Ishikawa (cell line): ENCODE measurements around the gene CHRD.

Experiments
- CEBPB ChIP-seq: IDR thresholded peaks from 2 replicates; pipeline ENCODE4 v1.6.1; 2012
- CREB1 ChIP-seq: IDR thresholded peaks from 2 replicates; pipeline ENCODE4 v1.6.1; 2012; ENCODE audit warnings: low read depth
- EGR1 ChIP-seq: IDR thresholded peaks from 2 replicates; pipeline ENCODE4 v1.6.1; 2012
- EP300 ChIP-seq: IDR thresholded peaks from 2 replicates; pipeline ENCODE4 v1.6.1; 2012; ENCODE audit warnings: borderline replicate concordance
- FOXM1 ChIP-seq: IDR thresholded peaks from 2 replicates; pipeline ENCODE4 v1.6.1; 2012; ENCODE audit warnings: low read depth, borderline replicate concordance
- NFIC ChIP-seq: IDR thresholded peaks from 2 replicates; pipeline ENCODE4 v1.6.1; 2012
- RAD21 ChIP-seq: IDR thresholded peaks from 2 replicates; pipeline ENCODE4 v1.6.1; 2012; ENCODE audit warnings: low read depth
- TAF1 ChIP-seq: IDR thresholded peaks from 2 replicates; pipeline ENCODE4 v1.6.1; 2012; ENCODE audit warnings: low read depth, mild to moderate bottlenecking
- TCF12 ChIP-seq: IDR thresholded peaks from 2 replicates; pipeline ENCODE4 v1.6.1; 2012; ENCODE audit warnings: low read depth
- TEAD4 ChIP-seq: IDR thresholded peaks from 2 replicates; pipeline ENCODE4 v1.6.1; 2012
- YY1 ChIP-seq: IDR thresholded peaks from 2 replicates; pipeline ENCODE4 v1.6.1; 2012; ENCODE audit warnings: low read depth
- ZBTB7A ChIP-seq: IDR thresholded peaks from 2 replicates; pipeline ENCODE4 v1.6.1; 2012; ENCODE audit warnings: low read depth
- TF ChIP-seq, protein P1 (sequence below): IDR thresholded peaks from 2 replicates; pipeline ENCODE4 v1.6.1; 2012; ENCODE audit warnings: low read depth, mild to moderate bottlenecking
- TF ChIP-seq, protein P2 (sequence below): IDR thresholded peaks from 2 replicates; pipeline ENCODE4 v1.6.1; 2012
- TF ChIP-seq, protein P3 (sequence below): IDR thresholded peaks from 2 replicates; pipeline ENCODE4 v1.6.1; 2012

The CHRD gene

DNA sequence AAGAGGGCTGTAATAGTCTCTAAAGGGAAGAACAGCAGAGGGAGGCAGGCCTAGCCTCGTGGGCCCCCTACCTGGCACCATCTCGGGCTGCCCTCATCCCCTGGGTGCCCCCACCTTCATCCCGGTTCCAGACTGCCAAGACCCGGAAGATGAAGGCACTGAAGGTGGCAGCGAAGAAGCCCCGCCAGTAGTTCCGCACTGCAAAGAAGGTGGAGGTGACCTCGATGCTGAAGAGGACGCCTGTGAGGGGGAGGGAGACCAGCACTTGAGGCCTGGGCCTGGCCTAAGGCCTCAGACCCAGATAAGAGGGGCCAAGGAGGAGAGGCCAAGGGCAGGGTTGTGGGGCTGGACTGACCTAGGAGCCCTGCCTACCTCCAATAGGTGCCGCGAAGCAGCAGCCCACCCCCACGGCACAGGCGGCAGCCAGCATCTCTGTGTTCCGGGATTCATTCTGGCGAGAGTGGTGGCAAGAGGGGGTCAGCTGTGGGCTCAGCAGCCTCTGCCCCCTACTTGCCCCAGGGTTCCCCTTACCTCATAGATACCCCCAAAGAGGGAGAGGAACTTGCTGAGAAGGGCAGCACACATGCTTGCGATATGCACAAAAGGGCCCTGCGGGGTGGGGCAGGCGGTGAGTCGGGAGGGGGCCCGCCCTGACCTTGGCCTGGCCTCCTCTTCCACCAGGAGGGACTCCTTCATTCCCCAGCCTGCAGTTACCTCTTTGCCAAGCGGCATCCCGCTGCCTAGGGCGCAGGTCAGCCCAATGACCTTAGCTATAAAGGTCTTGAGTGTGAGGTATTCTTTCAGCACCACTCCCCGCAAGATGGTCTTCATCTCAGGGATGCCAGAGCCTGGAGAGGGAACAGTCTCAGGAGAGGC, 22.4 kb upstream of the CHRD start:
- TF ChIP-seq, protein P1, sequence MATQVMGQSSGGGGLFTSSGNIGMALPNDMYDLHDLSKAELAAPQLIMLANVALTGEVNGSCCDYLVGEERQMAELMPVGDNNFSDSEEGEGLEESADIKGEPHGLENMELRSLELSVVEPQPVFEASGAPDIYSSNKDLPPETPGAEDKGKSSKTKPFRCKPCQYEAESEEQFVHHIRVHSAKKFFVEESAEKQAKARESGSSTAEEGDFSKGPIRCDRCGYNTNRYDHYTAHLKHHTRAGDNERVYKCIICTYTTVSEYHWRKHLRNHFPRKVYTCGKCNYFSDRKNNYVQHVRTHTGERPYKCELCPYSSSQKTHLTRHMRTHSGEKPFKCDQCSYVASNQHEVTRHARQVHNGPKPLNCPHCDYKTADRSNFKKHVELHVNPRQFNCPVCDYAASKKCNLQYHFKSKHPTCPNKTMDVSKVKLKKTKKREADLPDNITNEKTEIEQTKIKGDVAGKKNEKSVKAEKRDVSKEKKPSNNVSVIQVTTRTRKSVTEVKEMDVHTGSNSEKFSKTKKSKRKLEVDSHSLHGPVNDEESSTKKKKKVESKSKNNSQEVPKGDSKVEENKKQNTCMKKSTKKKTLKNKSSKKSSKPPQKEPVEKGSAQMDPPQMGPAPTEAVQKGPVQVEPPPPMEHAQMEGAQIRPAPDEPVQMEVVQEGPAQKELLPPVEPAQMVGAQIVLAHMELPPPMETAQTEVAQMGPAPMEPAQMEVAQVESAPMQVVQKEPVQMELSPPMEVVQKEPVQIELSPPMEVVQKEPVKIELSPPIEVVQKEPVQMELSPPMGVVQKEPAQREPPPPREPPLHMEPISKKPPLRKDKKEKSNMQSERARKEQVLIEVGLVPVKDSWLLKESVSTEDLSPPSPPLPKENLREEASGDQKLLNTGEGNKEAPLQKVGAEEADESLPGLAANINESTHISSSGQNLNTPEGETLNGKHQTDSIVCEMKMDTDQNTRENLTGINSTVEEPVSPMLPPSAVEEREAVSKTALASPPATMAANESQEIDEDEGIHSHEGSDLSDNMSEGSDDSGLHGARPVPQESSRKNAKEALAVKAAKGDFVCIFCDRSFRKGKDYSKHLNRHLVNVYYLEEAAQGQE, result no peak
- TF ChIP-seq TCF12, result no peak
- TF ChIP-seq YY1, result no peak
- no peak for TF ChIP-seq FOXM1
- no peak for TF ChIP-seq CEBPB
- no peak for TF ChIP-seq RAD21
- TF ChIP-seq EP300, result no peak
- TF ChIP-seq, protein P2, sequence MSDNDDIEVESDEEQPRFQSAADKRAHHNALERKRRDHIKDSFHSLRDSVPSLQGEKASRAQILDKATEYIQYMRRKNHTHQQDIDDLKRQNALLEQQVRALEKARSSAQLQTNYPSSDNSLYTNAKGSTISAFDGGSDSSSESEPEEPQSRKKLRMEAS, result no peak
- no peak for TF ChIP-seq NFIC

DNA sequence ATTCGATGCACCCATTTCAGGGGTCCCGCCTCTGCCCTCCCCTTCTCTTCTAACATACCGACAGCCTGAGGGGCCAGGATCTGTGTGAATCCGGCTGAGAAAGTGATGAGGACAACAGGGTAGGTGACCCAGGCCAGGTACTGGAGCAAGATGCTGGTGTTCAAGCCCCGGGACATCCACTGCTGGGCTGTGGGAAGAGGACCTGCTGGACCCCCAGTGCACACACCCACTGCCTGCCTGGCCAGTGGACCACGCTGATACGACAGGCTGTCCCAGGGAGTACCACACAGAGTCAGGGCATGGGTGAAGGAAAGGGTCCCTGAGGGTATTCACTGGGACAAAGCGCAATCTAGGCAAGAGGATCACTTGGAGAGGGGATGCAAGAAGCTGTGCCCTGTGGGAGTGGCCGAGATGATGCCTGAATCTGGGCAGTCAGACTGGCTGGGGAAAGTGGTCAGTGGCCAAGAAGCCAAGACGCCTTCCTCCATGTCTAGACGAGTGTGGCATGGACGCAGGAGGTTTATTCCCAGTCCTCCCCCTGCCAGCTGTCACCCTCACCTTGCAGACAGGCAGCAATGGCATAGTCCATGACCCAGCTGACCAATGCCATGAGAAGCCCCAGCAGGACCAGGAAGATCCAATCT, 21.6 kb upstream of the CHRD start:
- TF ChIP-seq CEBPB, result no peak
- TF ChIP-seq RAD21, result no peak
- TF ChIP-seq ZBTB7A, result no peak
- TF ChIP-seq EP300, result no peak
- TF ChIP-seq, protein P1, result no peak
- no peak for TF ChIP-seq NFIC
- TF ChIP-seq TEAD4, result no peak
- no peak for TF ChIP-seq YY1
- no peak for TF ChIP-seq TCF12
- no peak for TF ChIP-seq EGR1
- TF ChIP-seq CREB1, result no peak
- TF ChIP-seq FOXM1, result no peak
- TF ChIP-seq, protein P2, result no peak
- no peak for TF ChIP-seq TAF1
- TF ChIP-seq, protein P3, sequence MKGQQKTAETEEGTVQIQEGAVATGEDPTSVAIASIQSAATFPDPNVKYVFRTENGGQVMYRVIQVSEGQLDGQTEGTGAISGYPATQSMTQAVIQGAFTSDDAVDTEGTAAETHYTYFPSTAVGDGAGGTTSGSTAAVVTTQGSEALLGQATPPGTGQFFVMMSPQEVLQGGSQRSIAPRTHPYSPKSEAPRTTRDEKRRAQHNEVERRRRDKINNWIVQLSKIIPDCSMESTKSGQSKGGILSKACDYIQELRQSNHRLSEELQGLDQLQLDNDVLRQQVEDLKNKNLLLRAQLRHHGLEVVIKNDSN, result no peak

DNA sequence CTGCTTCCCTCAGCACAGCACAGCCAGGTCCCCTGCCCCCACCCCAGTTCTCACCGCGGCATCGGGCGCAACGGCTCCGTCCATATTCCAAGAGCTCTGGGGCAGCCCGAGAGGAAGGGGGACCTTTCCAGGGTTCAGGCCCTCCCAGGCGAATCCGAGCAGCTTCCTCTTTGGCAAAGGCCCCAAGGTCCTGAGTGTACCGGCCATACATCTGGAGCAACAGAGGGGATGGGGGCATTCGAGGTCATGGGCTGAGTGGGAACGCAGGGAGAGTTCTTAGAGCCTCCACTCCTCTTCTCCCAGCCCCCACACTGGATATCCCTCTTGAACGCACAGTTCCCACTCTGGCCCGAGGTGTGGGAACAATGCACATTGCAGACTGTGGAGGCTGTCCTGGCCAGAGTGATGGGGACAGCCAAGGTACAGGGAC, 20.9 kb upstream of the CHRD start:
- TF ChIP-seq NFIC, result no peak
- no peak for TF ChIP-seq TCF12
- TF ChIP-seq FOXM1, result no peak
- no peak for TF ChIP-seq YY1

DNA sequence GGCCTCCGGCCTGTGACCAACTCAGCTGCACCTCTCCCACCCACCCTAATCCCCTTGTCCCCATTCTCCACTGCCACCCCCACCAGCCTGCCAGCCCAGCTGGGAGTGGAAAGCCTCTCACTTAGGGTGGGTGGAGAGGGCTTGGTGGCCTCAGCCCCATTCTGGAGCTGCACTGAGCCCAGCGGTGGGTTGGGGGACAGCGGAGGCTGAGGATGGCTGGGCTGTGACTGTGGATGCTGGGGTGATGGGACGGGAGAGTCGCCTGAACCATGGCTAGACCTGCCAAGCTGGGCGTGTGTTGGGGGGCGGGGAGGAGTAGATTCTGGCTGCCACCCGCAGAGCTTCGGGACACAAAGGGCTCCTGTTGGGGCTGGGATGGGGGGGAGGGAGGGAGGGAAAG, 20.2 kb upstream of the CHRD start:
- TF ChIP-seq EGR1, result no peak
- TF ChIP-seq FOXM1, result no peak
- TF ChIP-seq NFIC, result no peak
- TF ChIP-seq TAF1, result no peak
- TF ChIP-seq, protein P2, result no peak
- no peak for TF ChIP-seq TEAD4
- no peak for TF ChIP-seq RAD21

DNA sequence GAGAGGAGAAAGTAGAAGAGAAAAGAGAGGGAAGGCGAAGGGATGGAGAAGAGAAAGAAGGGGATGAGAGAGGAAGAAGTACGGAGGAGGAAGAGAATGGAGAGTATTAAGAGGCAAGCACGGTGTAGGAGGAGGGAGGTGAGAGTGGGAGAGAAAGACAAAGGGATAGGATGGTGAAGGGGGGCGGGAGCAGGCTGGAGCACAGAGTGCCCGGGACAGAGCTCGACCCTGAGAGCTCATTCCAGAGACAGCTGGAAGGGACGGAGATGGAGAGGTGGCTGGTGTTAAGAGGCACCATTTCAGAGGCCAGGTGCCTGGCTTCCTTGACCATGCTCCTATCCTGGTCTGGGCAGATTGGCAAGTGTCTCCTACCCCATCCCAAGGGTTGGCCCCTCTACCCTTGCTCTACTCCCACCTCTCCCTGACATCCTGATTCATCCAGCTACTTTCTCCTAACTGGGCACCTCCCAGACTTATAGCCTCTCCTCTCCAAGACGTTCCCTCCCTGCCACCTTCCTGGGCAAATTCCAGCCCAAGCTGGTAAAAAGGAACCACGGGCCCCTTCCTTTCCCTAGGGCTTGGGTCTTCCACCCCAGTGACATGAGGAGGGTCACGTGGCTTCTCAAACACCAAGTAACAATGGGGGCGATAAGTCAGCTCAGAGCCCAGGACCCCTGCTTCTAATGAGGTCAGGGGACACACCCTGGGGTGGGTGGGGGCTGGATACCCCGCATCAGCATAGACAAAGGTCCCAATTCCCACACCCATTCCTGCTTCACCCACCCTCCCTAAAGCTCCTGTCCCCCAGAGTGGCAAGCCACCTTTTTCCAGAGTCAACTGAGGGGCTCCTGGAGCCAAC, 19.6 kb upstream of the CHRD start:
- TF ChIP-seq TAF1, result no peak
- no peak for TF ChIP-seq CEBPB
- TF ChIP-seq EP300, result no peak
- TF ChIP-seq FOXM1, result no peak
- no peak for TF ChIP-seq CREB1
- TF ChIP-seq RAD21, result no peak
